GM21723 (cell line): ENCODE measurements around the gene VPS13A.
A peak's percentile ranks its signal among the peaks of the same experiment; 100 is the strongest.

Experiments
- ATAC-seq: cut with Tn5 transposase; IDR thresholded peaks from one replicate; pipeline ENCODE4 v1.9.1; 2021; ENCODE audit warnings: mild to moderate bottlenecking, moderate library complexity; ENCODE audit not compliant: unreplicated experiment

VPS13A gene

DNA sequence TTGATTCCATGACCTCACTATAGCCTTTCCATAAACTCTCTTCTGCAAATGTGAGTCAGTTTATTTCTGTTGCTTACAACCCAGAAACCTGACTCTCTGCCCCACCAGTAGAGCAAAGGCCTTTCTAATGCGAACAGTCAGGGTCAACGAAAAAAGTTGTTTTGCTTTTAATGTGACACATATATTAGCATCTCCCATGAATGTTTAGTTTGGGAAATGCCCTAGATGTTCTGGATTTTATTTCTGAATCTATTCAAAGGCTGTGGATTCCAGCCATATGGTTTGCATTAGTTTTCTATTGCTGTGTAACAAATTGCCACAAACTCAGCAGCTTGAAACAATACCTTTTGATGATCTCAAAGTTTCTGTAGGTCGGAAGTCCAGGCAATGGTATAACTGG lies 277.3 kb downstream of the VPS13A start:
- no peak for ATAC-seq

- ATAC-seq = no peak
These were observed 278.1 kb downstream of the VPS13A start for GRCh38 chr9:77455312-77455927.

GRCh38 chr9:77456829-77457437 lies 279.6 kb downstream of the VPS13A start:
- ATAC-seq = peak; percentile 89

DNA sequence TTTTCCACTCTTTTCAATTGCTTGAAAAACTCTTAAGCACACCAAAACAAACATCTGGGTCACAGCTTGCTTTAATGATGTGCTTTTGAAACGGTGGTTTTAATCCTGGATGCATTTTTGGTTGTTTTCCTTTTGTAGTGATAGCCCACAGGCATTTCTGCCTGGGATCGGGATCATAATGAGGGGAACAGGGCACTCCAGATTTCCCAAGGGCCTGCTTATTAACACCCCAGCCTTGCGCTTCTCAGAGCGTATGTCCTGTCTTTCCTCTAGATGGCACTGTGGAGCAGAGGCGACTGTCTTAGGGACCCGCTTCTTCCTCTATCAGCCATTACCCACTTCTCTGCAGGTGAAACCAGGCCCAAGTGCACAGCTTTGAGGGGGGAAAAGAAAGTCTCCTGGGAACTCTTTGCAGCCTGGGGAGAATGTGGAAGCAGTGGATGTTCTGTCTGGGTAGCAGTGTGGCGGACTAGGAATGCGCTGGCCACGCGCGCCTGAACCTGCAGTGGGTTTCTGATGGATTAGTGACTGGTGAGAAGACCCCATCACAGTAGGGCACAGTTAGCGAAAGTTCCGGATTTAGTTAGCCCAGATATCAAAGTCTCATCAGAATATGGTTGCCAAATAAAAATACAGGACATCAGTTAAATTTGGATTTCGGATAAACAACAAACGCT lies 280.7 kb downstream of the VPS13A start:
- peak; percentile 85 for ATAC-seq

- ATAC-seq = no peak
These were observed 283.6 kb downstream of the VPS13A start for GRCh38 chr9:77460938-77461337.

- no peak for ATAC-seq
These were observed 284.7 kb downstream of the VPS13A start for GRCh38 chr9:77462066-77462465.

- ATAC-seq = no peak
These were observed 285.8 kb downstream of the VPS13A start for GRCh38 chr9:77463151-77463550.

DNA sequence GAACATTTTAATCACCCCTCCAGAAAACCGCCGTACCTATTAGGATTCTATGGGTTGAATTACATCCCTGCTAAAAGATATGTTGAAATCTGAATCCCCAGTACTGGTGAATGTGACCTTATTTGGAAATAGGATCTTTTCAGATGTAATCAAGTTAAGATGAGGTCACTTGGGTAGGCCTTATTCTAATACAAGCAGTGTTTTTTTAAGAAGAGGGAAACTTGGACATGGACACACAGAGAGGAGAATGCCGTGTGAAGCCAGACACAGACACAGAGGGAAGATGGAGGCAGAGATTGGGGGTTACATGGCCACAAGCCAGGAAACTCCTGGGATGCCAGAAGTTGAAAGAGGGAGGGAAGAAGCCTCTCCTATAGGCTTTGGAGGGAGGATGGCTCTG lies 287.3 kb downstream of the VPS13A start:
- no peak for ATAC-seq

- no peak for ATAC-seq
These were observed 292.3 kb downstream of the VPS13A start for GRCh38 chr9:77469515-77470231.
